ENCODE measurements around the gene DUT. TPM values are rescaled to one million over a fixed set of nuclear protein-coding genes. Genes with fewer than 3 reads are reported as not detected.

The DUT gene
- total and polyA plus RNA-seq, 2 of the 8 experiments (the other 6 are each of a cell fraction or from before 2014, with no cell fraction given), result 71.5 to 246 TPM

GRCh38 chr15:48331796-48332641 lies 790 bp downstream of the DUT start (continued):
- no peak for TF ChIP-seq TCF12 (IDR thresholded peaks at IDR 0.05; ENCODE audit: low read depth, low read length)

Data from H1 (cell line).